Limb (tissue), 2 donors: ENCODE results near the gene ATP6V0C.
"Not testable (repeated sequence)": the region's sequence is repeated elsewhere in the genome, so short reads cannot be mapped to it uniquely, and the experiment has no call there.

Source experiments
- DNase-seq, 2 donors: peaks; one replicate each; pipeline ENCODE4 v3.0.0-alpha.2; 2016; ENCODE audit errors: extremely low spot score in 2 of 2

Gene ATP6V0C

DNA sequence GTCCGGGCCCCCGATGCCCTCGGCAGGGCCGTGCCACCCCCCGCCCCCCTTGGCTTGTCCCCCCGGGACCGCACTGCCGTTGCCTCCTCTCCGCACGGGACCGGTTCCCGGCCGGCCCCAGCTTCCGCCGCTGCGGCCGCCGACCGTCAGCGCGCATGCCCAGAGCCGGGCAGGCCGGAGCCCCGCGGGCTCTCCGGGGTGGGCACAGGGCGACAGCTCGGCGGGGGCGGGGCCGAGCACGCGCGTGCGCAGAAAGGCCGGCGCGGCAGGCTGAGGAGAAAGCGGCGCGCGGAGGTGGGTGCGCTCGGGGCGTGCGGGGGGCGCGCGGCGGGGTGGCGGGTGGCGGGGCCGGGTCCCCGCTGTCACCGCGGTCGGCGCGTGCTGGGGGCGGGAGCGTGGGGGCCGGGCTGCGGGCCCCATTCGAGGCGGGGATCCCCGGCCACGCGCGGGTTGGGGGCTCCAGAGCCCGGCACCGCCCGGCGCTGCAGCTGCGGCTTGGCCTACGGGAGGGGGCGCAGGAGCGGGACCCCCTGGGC, 38.8 kb upstream of the ATP6V0C start, which contains the start of gene TBC1D24:
Gene TBC1D24, plus strand, starts transcription at position 251 of the 536 bp plus-strand sequence. CDS start 21,022 bp downstream, outside the sequence.
- DNase-seq = peak; percentile 83 to 94

DNA sequence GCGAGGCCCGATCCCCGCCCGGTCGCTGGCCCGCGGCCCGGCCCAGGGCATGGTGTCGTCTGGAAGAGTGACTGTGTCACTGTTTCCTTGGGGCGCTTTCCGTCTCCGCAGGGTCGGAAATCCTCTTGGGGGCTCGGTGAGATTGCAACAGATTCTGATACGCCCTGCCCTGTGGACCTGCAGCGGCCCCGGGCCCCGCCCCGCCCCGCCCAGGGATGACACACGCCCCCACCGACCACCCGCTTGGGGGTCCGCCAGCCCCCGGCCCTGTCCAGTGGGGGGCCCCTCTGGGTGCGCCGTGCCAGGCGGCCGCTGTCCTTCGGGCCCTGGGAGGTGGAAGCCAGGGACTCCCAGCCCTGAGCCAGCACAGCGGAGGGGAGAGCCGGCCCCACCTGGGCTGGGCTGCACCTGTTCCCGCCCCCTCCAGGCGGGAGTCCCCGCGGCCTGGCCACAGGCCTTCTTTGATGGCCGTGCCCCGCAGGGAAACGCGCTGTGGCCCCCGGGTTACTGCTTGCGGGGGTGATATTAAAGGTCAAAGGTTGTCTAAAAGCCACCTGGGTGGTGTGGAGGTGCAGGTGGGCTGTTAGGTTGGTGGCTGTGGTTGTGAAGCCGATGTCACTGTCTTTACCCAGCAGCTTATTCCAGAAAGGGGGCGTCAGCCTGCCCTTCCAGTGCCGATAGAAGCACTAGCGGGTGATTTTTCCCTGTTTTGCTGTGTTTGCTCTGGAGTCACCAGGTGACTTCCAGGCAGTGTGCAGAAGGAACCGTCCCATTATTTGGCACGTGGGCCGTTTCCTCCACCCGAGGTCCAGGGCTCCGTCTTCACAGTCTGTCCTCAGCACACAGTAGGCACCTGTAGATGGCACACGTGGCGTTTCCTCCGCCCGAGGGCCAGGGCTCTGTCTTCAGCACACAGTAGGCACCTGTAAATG, 38.1 kb upstream of the ATP6V0C start:
- DNase-seq = peak in 1 of 2 donors; percentile 65

DNA sequence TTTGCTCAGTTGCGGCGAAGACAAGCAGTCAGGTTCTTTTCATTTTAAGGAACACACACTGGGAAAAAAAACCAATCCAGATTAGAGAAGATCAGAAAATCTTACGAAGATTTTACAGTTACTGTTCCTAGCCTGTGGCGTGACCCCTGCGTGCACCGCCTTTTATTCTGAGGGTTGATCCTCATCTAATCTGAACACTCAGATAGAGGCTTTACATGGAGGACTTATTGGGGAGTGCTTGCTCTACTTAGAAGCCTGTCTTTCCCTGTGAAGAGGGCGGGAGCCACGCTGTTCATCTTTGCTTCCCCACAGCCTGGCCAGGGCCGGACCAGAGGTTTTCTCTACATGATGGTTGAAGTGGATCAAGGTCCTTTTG, 37.4 kb upstream of the ATP6V0C start:
- no peak for DNase-seq

DNA sequence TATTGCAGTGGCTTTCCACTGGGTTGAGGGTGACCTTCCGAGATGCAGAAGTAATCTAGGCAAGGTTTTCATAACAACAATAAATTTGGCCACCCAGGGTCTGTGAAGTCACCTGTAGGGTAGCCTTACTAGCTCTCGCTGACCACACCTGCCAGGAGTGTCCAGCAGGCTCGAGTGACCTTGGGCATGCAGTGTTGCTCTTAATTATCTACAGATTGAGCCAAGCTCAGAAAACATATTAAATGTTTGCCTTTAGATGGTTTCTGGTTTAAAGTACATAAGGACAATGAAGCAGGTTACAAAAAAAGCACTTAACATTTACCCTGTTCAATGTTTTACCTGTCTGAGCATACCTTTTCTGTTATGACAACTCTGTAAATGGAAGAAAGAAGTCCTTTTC, 37.0 kb upstream of the ATP6V0C start:
- no peak for DNase-seq

DNA sequence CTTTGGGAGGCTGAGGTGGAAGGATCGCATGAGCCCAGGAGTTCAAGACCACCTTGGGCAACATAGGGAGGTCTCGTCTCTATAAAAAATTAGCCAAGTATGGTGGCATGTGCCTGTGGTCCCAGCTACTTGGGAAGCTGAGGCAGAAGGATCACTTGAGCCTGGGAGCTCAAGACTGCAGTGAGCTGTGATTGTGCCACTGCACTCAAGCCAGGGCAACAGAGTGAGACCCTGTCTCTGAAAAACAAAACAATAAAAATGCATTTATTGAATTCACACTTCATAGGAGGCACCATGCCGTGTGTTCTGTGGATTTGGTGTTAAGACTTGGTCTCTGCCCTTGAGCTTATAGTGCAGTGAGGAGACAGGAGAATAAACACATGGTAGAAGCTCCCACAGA, 36.4 kb upstream of the ATP6V0C start:
- no peak for DNase-seq

DNA sequence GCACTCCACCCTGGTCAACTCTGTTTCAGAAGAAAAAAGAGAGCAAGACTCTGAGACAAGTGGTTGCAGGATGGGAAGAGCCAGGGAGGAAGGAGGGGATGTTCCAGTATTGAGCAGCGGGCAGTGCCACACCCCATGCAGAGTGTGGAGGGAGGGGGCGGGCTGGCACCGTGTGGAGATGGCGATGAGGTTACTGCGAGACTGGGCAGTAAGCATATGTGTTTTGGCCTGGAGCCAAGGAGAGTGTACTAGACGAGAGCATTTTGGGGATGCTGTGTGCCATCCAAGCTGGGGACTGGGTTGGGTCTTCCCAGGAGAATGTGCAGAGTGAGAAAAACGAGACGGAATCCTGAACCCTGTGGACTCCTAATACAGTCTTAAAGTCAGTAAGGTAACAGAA, 35.5 kb upstream of the ATP6V0C start:
- DNase-seq = no peak

DNA sequence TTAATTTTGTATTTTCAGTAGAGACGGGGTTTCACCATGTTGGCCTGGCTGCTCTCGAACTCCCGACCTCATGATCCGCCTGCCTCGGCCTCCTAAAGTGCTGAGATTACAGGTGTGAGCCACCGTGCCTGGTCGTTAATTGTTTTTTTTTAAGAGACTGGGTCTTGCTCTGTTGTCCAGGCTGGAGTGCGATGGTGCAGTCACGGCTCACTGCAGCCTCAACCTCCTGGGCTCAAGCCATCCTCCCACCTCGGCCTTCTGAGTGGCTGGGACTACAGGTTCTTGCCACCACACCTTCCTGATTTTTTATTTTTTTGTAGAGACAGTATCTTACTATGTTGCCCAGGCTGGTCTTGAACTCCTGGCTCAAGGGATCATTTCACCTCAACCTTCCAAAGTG, 33.8 kb upstream of the ATP6V0C start:
- DNase-seq = not testable (repeated sequence)

DNA sequence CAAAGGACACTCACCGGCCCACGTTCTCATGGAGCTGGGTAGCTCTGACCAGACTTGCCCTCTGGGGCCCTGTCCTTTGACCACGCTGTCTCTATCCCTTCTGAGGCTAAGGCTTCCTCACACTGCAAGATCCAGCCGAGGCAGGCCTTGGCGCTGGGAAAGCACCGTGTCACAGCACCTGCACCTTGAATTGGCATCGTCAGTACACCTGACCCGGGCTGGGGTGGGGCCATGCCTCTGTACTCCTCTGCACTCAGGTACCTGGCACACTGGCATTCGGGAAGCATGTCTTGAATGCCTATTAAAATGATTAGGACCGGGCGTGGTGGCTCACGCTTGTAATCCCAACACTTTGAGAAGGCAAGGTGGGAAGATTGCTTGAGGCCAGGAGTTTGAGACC, 32.8 kb upstream of the ATP6V0C start:
- no peak for DNase-seq

DNA sequence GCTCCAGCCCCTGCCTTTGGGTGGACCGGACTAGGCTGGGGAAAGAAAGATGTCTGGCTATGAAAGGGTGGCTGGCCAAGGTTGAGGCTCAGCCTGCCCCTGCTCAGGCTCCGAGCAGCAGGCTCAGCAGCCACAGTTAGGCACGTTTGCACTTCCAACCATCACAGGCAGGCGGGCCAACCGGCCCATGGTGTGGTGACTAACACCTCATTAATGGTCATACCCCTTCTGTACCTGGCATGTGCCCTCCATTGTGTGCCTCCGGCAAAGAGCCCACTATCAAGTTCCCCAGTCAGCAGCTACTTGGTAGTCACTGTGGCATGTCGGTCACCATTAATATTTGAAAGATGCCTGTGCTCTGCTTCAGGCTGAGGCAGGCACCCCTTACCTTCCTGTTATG, 32.1 kb upstream of the ATP6V0C start:
- DNase-seq = no peak

DNA sequence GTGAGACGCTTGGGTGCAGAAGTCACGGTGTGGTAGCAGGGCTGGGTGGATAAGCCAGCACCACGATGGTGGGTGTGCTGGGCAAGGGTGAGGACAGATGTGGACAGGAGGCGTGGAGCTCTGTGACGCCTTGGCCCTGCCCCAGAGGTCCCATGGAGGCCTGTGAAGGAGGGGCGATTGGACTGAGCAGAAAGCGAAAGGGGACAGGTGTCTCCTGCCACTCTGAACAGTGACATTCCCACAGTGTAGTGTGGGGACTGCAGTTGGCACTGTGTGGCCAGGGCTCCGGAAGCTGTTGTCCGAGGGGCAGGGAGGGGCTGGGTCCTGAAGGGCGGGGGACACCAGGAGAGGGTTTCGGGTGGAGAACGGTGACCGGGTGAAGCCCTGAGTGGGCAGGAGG, 31.5 kb upstream of the ATP6V0C start:
- no peak for DNase-seq

DNA sequence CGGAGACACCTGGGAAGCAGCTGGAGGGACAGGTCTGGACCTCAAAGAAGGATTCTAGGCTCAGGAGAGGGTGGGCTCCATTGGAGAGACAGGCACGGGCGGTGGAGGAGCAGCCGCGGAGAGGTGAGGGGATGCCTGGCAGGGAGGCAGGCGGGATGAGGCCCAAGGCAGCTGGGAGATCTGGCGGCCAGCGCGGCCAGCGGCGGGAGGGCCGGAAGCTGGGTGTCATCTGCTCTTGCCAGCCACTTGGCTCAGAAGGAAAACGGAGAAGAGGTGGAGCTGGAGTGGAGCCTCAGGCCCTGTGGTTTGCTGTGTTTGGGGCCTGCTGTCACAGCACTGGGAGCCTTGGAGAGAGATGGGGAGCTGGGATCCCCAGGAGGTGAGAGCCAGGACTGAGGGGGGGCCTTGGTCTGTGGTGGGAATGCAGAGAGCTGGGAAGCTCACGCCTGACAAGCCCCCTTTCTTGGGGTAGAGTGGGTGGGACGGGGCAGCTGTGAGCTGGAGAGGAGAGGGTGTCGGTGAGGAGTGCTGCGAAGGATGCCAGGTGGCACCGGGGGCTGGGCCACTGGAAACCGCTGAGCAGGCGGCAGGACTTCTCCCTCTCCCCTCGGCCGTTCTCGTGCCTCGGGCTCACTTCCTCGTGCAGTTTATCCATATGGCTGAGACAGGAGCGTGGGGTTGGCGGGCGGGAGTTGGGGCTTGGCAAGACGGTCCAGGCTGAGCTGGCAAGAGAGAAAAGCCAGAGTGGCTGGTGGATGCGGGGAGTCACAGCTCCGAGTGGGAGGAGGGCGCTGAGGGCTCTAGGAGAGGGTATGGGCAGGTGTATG, 30.8 kb upstream of the ATP6V0C start:
- DNase-seq = peak in 1 of 2 donors; percentile 56

DNA sequence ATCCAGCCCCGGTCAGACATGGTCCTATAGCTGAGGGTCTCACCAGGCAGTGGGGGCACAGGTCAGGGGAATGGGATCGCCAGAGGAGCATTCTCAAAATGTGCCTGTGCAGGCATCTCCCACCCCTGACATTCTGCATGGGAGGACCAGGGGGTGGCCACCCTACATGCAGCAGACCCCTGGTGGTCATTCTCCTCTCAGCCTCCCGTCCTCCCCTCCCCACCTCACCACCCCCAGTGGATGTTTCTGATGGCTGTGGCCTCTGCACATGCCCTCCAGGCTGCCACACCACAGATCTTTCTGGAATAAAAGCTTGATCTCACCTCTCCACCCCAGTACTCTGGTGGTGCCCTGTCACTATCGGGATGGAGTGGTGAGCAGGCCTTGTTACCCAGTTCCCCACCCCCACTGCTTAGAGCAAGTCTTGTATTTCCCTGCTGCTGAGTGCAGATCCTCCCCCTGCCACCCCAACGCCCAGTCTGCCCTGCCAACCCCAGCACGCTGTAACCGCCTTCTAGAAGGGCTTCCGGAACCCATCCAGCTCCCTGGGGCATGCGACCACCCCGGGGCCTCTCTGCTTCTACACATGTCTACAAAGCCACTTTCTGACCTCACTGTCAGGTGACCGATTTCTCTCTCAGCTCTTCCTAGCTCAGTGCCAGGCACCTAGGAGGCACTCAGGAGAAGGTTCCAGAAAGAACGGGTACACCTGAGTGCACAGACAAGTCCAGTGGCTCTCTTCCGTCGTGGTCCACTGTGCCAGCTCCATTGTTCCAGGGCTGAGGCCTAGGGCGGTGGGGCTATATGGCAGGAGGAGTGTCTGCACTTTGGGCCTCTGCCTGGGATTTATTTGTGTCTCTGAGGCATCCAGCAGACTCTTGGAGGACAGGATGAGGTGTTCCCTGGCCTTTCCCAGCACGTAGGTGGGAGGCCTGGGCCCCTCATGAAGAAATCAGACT, 29.5 kb upstream of the ATP6V0C start:
- no peak for DNase-seq

DNA sequence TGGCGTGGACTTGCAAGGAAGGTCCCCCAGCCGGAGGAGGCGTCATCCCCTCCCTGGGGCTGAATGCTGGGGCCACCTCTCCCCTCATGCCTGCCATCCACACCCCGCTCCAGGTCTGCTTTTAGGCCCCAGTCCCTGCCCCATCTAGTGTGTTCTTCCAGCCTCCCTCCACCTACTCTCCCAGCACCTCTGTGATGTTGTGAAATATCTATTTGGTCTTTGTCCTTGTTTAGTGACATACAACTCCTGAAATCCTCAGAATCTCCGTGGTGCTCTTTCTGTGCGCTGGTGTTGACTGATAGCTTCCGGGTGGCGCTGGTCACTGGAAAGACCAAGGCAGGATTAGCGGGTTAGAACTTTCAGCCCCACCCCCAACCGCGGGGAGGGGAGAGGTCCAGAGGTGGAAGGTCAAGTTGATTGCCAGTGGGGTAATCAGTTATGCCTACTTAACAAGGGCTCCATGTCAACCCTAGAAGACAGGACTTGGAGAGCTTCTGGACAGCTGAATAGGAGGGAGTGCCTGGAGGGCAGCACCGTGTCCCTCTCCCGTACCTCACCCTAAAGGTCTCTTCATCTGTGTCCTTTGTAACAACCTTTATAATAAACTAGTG, 28.7 kb upstream of the ATP6V0C start:
- no peak for DNase-seq

DNA sequence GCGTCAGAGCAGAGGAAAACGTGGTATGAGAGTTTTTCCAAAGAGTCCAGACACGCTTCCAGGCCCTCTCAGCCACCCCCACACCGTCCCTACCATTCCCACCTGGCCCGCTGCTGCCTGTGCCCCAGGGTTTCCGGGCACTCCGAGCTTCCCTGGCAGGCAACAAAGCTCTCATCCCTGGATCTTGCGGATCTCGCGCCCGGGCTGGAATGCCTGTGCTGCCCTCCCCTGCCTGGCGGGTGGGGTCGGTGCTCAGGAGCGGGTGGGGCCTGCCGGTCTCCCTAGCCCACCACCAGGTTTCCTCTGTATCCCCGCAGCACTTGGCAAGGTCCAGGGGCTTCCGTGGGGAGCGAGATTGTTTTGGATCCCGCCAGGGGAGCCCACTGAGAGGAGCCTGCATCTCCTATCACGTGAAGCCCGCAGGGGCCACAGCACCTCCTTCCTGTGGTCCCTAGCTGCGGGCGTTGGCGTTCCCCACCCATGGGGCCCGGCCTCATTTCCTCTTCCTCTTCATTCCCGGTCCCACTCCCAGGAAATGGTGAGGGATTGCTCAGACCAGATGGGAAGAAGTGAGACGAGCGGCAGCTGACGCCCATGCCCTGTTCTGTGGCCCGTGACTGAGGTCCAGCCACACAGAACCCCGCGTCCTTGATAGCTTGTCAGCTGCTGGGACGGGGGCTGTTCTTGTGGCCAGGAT, 27.8 kb upstream of the ATP6V0C start:
- no peak for DNase-seq

DNA sequence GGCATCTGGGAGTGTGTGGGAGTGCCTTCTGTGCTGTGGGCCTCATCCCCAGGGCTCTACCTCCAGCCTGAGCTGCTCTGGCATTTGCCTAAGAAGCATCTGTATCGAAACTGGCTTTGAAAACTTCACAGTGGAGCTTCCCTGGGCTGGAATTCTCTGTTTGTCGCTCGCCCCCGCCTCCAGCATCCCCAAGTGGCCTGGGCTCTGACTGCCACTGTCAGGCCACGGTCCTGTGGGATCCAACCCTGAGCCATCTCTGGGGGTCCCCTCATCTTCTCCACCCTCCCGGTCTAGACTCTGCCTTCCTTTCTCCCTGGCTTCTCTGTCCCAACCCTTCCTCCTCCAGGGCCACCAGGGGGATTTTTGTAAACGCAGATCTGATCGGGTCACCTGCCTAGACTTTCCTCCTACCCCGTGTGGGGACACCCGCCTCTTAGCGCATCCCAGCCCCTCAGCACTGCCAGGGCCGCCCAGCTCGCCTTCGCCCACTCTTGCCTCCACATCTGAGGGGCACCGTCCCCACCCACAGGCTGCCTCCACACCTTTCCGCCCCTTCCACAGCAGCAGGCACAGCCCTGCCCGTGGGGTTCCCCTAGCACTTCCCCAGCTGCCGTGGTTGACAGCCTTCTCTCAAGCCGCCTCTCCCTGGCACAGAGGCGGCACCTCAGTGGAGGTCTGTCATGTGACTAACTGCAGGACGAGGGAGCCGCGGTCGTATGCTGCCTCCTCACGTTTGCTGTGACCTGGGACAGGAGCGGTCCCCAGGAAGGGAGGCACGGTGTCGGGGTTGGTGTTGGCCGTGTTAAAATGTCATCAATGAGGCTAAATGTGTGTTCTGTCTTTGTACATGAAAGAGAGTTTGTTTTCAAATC, 26.9 kb upstream of the ATP6V0C start:
- DNase-seq = no peak

DNA sequence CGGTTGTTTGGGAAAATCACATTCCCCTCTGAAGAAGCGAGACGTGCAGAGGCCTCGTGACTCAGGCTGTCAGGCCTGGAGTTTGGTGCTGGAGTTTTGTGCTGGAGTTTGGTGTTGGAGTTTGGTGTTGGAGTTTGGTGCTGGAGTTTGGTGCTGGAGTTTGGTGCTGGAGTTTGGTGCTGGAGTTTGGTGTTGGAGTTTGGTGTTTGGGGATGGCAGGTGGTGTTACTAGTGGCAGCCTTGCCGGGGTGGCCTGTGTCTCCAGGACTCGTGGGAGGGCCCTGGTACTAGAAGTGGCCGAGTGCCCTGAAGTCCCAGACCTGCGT, 26.3 kb upstream of the ATP6V0C start:
- DNase-seq = no peak

DNA sequence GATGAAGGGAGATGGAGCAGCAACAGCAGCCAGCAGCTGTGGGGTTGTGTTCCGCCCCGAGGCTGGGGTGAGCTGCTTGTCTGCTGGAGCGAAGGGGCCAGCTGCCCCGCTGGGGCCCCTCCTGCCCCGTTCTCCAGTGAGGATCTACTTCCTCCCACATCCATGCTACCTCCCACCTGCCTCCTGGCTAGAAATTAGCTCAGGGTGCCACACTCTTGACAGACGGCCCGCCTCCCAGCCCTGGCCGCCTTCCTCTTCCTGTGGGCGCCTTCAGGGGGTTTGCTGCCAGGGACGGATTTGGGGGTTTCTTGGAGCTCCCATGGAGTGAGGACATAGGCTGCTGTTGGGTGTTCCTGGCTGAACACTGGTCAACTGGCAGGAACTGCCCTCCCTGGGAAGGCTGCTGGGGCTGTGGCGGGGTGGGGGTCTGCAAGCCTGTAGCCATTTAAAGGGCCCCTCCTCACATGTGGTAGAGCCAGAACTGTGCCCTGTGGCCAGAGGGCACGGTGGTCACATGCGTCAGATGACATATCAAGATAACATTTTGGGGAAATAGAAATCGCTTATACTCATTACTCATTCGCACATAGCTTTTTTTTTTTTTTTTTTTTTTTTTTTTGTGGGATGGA, 25.7 kb upstream of the ATP6V0C start:
- DNase-seq = no peak

DNA sequence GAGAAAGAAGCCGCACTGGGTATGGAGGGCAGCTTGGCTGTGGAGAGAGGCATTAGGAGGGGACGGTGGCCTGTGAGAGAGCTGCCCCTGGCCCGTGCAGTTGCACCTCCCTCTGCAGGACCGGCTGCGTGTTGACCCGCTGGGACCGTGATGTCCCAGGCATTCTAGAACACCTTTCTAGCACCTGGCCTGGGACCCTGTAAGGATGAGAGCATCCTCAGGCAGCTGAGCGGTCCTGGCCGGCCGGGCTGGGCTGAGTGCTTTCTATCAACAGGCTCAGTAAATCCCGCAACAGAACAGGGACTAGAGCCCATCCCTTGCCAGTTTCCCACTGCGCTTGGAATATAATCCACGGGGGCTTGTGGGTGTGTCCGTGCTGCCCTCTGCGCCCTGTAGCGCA, 24.2 kb upstream of the ATP6V0C start:
- no peak for DNase-seq
